Measurements from ENCODE around the gene NHERF1.

The NHERF1 gene

GRCh38 chr17:74712301-74712700 is 36.1 kb upstream of the NHERF1 start:
- no peak overlapping the region for H3K9ac ChIP-seq (ENCODE audit: low read length)
- H3F3A ChIP-seq (ENCODE audit: insufficient read depth), result no peaks in the 10 kb centered on the region
- no peak overlapping the region for H3K4me2 ChIP-seq (ENCODE audit: low read depth, low read length, poor library complexity, severe bottlenecking)
- H2AFZ ChIP-seq (ENCODE audit: low read depth, low read length, severe bottlenecking), result no peak overlapping the region
- H3K4me3 ChIP-seq (ENCODE audit: insufficient read depth, low read length, poor library complexity, severe bottlenecking), result no peak overlapping the region
- no peaks in the 10 kb centered on the region for H4K20me1 ChIP-seq (ENCODE audit: low read depth, low read length)
- H3K9me2 ChIP-seq (replicated peaks; ENCODE audit: insufficient read depth, low read length), result no peaks in the 10 kb centered on the region
- H3K27me3 ChIP-seq (ENCODE audit: low read length), result peaks cover 2% of the 10 kb centered on the region; the same call in 1 of the 2 replicates
- no peaks in the 10 kb centered on the region for H3K79me2 ChIP-seq (ENCODE audit: insufficient read depth, low read length)
- H3K9me3 ChIP-seq (ENCODE audit: insufficient read depth, low read length), result no peaks in the 10 kb centered on the region
- no peak overlapping the region for H3K27ac ChIP-seq (ENCODE audit: low read depth, low read length)
- H3K36me3 ChIP-seq (ENCODE audit: low read length), result no peaks in the 10 kb centered on the region
- TF ChIP-seq CTCF (IDR thresholded peaks at IDR 0.05; ENCODE audit: insufficient read depth, low read length, poor library complexity, severe bottlenecking), result no peak

- H4K20me1 ChIP-seq (ENCODE audit: low read depth, low read length), result no peaks in the 10 kb centered on the region
- H3K27ac ChIP-seq (ENCODE audit: low read depth, low read length), result no peak within 1 kb of the TSS
- TF ChIP-seq CTCF (IDR thresholded peaks at IDR 0.05; ENCODE audit: insufficient read depth, low read length, poor library complexity, severe bottlenecking) (no peak), EZH2phosphoT487 (conservative IDR thresholded peaks at IDR 0.05; ENCODE audit: low read length) (no peak)
- H3F3A ChIP-seq (ENCODE audit: insufficient read depth), result no peaks in the 10 kb centered on the region
- no peak within 1 kb of the TSS for H3K9ac ChIP-seq (ENCODE audit: low read length)
- H3K9me2 ChIP-seq (replicated peaks; ENCODE audit: insufficient read depth, low read length), result no peaks in the 10 kb centered on the region
- peaks cover 2% of the 10 kb centered on the region; the same call in 1 of the 2 replicates for H3K27me3 ChIP-seq (ENCODE audit: low read length)
- no peak within 1 kb of the TSS for H3K4me3 ChIP-seq (ENCODE audit: insufficient read depth, low read length, poor library complexity, severe bottlenecking)
- no peak within 1 kb of the TSS for H3K4me2 ChIP-seq (ENCODE audit: low read depth, low read length, poor library complexity, severe bottlenecking)
- H3K36me3 ChIP-seq (ENCODE audit: low read length), result no peaks in the 10 kb centered on the region
- H3K79me2 ChIP-seq (ENCODE audit: insufficient read depth, low read length), result no peaks in the 10 kb centered on the region
- no peak within 1 kb of the TSS for H2AFZ ChIP-seq (ENCODE audit: low read depth, low read length, severe bottlenecking)
- H3K9me3 ChIP-seq (ENCODE audit: insufficient read depth, low read length), result no peaks in the 10 kb centered on the region
Measured at GRCh38 chr17:74712756-74713155, 35.7 kb upstream of the NHERF1 start, which contains the start of gene CD300LF. TSS of gene CD300LF (minus strand) at chr17:74712923. CDS start at chr17:74712866, 57 bp downstream.

- H3F3A ChIP-seq (ENCODE audit: insufficient read depth), result no peaks in the 10 kb centered on the region
- H3K79me2 ChIP-seq (ENCODE audit: insufficient read depth, low read length), result no peaks in the 10 kb centered on the region
- TF ChIP-seq CTCF (IDR thresholded peaks at IDR 0.05; ENCODE audit: insufficient read depth, low read length, poor library complexity, severe bottlenecking) (no peak), EZH2phosphoT487 (conservative IDR thresholded peaks at IDR 0.05; ENCODE audit: low read length) (no peak)
- H3K4me2 ChIP-seq (ENCODE audit: low read depth, low read length, poor library complexity, severe bottlenecking), result no peak overlapping the region
- H3K4me3 ChIP-seq (ENCODE audit: insufficient read depth, low read length, poor library complexity, severe bottlenecking), result no peak overlapping the region
- H3K36me3 ChIP-seq (ENCODE audit: low read length), result no peaks in the 10 kb centered on the region
- H4K20me1 ChIP-seq (ENCODE audit: low read depth, low read length), result no peaks in the 10 kb centered on the region
- H3K27me3 ChIP-seq (ENCODE audit: low read length), result peaks cover 2% of the 10 kb centered on the region; the same call in 1 of the 2 replicates
- H3K9me3 ChIP-seq (ENCODE audit: insufficient read depth, low read length), result no peaks in the 10 kb centered on the region
- H3K9me2 ChIP-seq (replicated peaks; ENCODE audit: insufficient read depth, low read length), result no peaks in the 10 kb centered on the region
- H3K27ac ChIP-seq (ENCODE audit: low read depth, low read length), result no peak overlapping the region
- no peak overlapping the region for H3K9ac ChIP-seq (ENCODE audit: low read length)
- no peak overlapping the region for H2AFZ ChIP-seq (ENCODE audit: low read depth, low read length, severe bottlenecking)
Measured at GRCh38 chr17:74713171-74713755, 35.2 kb upstream of the NHERF1 start.
